ENCODE results near the gene FAAP20.

- no peak for TF ChIP-seq CTCF (IDR thresholded peaks at IDR 0.05; ENCODE audit: insufficient read depth, low read length, poor library complexity, severe bottlenecking)
- no peak for TF ChIP-seq EZH2phosphoT487 (conservative IDR thresholded peaks at IDR 0.05; ENCODE audit: low read length)
Measured at GRCh38 chr1:2169200-2169836, 25.3 kb downstream of the FAAP20 start.
